ENCODE data around the gene KIAA0319L.
"Not testable (repeated sequence)": the region's sequence is repeated elsewhere in the genome, so short reads cannot be mapped to it uniquely, and the experiment has no call there.

The KIAA0319L gene

GRCh38 chr1:35557118-35557610, at the start of gene KIAA0319L:
Gene KIAA0319L (minus strand): TSS chr1:35557403. CDS start chr1:35554491, 2,912 bp downstream.
- no peak for DNase-seq

GRCh38 chr1:35605867-35606182, 48.6 kb upstream of the KIAA0319L start:
- no peak for DNase-seq

GRCh38 chr1:35605071-35605866, 48.1 kb upstream of the KIAA0319L start:
- no peak for DNase-seq

- no peak for DNase-seq
Measured at GRCh38 chr1:35603941-35604340, 46.7 kb upstream of the KIAA0319L start.

- no peak for DNase-seq
Measured at GRCh38 chr1:35603468-35603867, 46.3 kb upstream of the KIAA0319L start.

- DNase-seq, result no peak
Measured at GRCh38 chr1:35600593-35600992, 43.4 kb upstream of the KIAA0319L start.

GRCh38 chr1:35599411-35599810, 42.2 kb upstream of the KIAA0319L start:
- no peak for DNase-seq

GRCh38 chr1:35598895-35599294, 41.7 kb upstream of the KIAA0319L start:
- no peak for DNase-seq

GRCh38 chr1:35597870-35598269, 40.7 kb upstream of the KIAA0319L start:
- DNase-seq, result no peak

- no peak for DNase-seq
Measured at GRCh38 chr1:35595684-35596083, 38.5 kb upstream of the KIAA0319L start.

GRCh38 chr1:35594005-35594760, 37.0 kb upstream of the KIAA0319L start:
- no peak for DNase-seq

GRCh38 chr1:35592991-35593769, 36.0 kb upstream of the KIAA0319L start:
- DNase-seq, result no peak

GRCh38 chr1:35591211-35591610, 34.0 kb upstream of the KIAA0319L start:
- DNase-seq, result no peak

- DNase-seq, result no peak
Measured at GRCh38 chr1:35590476-35591040, 33.4 kb upstream of the KIAA0319L start.

- no peak for DNase-seq
Measured at GRCh38 chr1:35589516-35590427, 32.6 kb upstream of the KIAA0319L start.

- no peak for DNase-seq
Measured at GRCh38 chr1:35588197-35588910, 31.2 kb upstream of the KIAA0319L start.

- DNase-seq, result no peak
Measured at GRCh38 chr1:35587736-35588135, 30.5 kb upstream of the KIAA0319L start.

GRCh38 chr1:35586808-35587207, 29.6 kb upstream of the KIAA0319L start:
- DNase-seq, result no peak

- DNase-seq, result not testable (repeated sequence)
Measured at GRCh38 chr1:35585805-35586204, 28.6 kb upstream of the KIAA0319L start.

- DNase-seq, result no peak
Measured at GRCh38 chr1:35585281-35585680, 28.1 kb upstream of the KIAA0319L start.

GRCh38 chr1:35581621-35582020, 24.4 kb upstream of the KIAA0319L start:
- not testable (repeated sequence) for DNase-seq
